Amniotic stem cell (primary cell): ENCODE results near the gene PCDHA4.
"Not testable (repeated sequence)": the region's sequence is repeated elsewhere in the genome, so short reads cannot be mapped to it uniquely, and the experiment has no call there.

Source experiments
- DNase-seq: peaks from one replicate; lab custom pipeline; 2025; lab: John Stamatoyannopoulos, UW

PCDHA4 gene

GRCh38 chr5:140806834-140807775 is at the start of gene PCDHA4:
PCDHA4 (plus strand) TSS chr5:140807068.
- no peak for DNase-seq

GRCh38 chr5:140764177-140764973 is 42.5 kb upstream of the PCDHA4 start:
- DNase-seq = no peak

GRCh38 chr5:140767444-140767843 is 39.4 kb upstream of the PCDHA4 start:
- no peak for DNase-seq

GRCh38 chr5:140780512-140780911 is 26.4 kb upstream of the PCDHA4 start:
- DNase-seq = no peak

GRCh38 chr5:140785905-140786686 is 20.8 kb upstream of the PCDHA4 start, which contains the start of gene PCDHA1:
PCDHA1 (plus strand) TSS chr5:140786140.
- no peak for DNase-seq

- not testable (repeated sequence) for DNase-seq
These were observed 19.4 kb upstream of the PCDHA4 start for GRCh38 chr5:140787422-140787821.

- not testable (repeated sequence) for DNase-seq
These were observed 18.9 kb upstream of the PCDHA4 start for GRCh38 chr5:140787849-140788504.

GRCh38 chr5:140791089-140791488 is 15.8 kb upstream of the PCDHA4 start:
- no peak for DNase-seq

GRCh38 chr5:140794595-140795258 is 12.1 kb upstream of the PCDHA4 start, which contains the start of gene PCDHA2:
PCDHA2 (plus strand) TSS chr5:140794852.
- DNase-seq = no peak

- no peak for DNase-seq
These were observed 11.6 kb upstream of the PCDHA4 start for GRCh38 chr5:140795259-140795641.

- DNase-seq = not testable (repeated sequence)
These were observed 10.7 kb upstream of the PCDHA4 start for GRCh38 chr5:140796072-140796717.

GRCh38 chr5:140796718-140797095 is 10.2 kb upstream of the PCDHA4 start:
- DNase-seq = no peak

- no peak for DNase-seq
These were observed 5.9 kb upstream of the PCDHA4 start, which contains the start of gene PCDHA3 for GRCh38 chr5:140800816-140801493. PCDHA3 (plus strand) TSS chr5:140801057.

- DNase-seq = no peak
These were observed 5.4 kb upstream of the PCDHA4 start for GRCh38 chr5:140801494-140801841.

- DNase-seq = not testable (repeated sequence)
These were observed 4.5 kb upstream of the PCDHA4 start for GRCh38 chr5:140802381-140802780.

- DNase-seq = no peak
These were observed 4.0 kb upstream of the PCDHA4 start for GRCh38 chr5:140802781-140803271.

- not testable (repeated sequence) for DNase-seq
These were observed 1.5 kb downstream of the PCDHA4 start for GRCh38 chr5:140808241-140808888.

GRCh38 chr5:140808889-140809291 is 2.0 kb downstream of the PCDHA4 start:
- DNase-seq = no peak
